Activated CD4-positive, alpha-beta T cell treated with anti-CD3 and anti-CD28 coated beads, Interleukin-2, Interleukin-4, amounts not matched to agents 100 ng/mL and 50 ng/mL, durations not matched to agents 16 hours and 8 hours (primary cell): Measurements from ENCODE around the gene PTPRJ.
A peak's percentile ranks its signal among the peaks of the same experiment; 100 is the strongest.

Experiments used
- DNase-seq: peaks from one replicate; pipeline ENCODE4 v3.0.0-alpha.2; 2020; ENCODE audit warnings: low spot score

Gene PTPRJ

GRCh38 chr11:48040830-48041444, 60.6 kb downstream of the PTPRJ start:
- DNase-seq: no peak

DNA sequence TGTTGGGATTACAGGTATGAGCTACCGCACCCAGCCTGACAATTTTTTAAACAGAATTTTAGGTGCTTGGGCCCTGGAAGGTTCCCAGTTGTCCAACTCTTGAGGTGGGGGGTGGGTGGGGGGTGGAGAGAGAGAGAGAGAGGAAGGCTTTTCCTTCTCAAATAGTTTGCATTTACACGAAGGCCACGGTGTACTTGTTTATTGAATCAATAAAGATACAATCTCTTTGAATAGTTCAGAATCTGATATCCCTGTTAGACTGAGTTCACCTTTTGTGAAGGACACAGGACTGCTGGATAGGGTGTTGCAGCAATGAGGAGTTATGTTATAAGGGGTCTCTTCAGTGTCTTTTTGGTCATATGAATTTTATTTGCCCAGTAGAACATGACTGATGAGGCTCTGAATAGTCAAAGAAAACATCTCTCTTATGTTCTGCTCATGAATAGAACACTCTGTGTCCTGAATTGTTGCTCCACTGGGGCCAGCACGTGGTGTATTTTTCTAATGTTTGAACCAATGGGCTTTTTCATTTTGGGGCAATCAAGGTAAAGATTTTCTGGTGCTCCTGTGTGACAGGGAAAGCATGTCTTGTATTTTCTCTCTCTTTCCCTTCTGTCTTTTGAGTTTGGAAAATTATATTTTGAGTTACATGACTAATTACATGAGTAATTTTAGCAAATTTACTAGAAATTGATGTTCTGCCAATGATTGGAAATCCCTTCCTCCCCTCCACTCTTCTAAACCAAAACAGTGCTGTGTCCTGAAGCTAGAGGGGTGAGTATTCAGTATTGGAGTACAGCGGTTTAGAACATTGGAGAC, 61.7 kb downstream of the PTPRJ start:
- no peak for DNase-seq

GRCh38 chr11:48043111-48043990, 63.0 kb downstream of the PTPRJ start:
- DNase-seq: no peak

DNA sequence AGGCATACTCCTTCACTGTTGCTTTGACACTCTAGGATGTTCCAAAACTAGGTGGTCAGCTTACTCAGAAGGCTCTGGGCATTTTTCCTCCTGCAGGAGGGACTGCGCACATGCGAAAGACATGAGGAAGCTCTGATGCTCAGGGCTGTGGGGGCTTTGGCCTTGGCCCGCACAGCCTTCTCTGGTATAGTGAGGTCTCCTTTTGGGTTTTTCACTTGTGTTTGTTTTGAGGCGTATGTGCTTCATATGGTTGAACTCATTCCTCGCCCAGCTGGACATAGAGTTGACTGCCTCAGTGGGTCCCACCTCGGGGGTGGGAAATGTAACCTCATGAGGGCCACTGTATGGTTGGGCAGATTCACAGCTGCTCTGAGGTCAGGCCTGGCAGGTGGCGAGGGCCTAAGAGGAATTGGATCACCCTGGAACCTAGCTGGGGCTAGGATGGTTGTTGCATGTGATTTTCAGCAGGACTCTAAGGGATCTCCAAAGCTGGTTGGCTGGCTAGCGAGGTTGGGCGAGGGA, 63.7 kb downstream of the PTPRJ start:
- no peak for DNase-seq

- no peak for DNase-seq
Measured at GRCh38 chr11:48044577-48044976, 64.2 kb downstream of the PTPRJ start.

DNA sequence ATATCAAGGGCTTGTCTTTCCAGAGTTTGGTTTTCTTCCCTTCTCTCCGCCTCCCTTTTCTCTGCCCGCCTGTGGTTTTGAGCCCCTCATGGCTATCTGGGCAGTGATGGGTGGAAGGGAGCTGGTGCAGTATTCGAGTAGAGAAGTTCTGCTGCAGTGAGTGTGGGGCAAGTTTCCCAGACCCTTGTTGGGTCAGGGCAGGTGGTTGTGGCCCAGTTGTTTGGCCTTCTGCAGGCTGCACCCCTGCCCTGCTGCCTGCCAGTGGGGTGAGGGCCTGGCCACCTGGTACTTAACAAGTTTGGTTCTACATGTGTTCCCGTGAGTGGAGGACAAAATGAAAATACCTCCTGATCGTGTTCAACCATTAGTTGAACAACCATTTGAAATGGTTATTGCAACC, 65.2 kb downstream of the PTPRJ start:
- no peak for DNase-seq

DNA sequence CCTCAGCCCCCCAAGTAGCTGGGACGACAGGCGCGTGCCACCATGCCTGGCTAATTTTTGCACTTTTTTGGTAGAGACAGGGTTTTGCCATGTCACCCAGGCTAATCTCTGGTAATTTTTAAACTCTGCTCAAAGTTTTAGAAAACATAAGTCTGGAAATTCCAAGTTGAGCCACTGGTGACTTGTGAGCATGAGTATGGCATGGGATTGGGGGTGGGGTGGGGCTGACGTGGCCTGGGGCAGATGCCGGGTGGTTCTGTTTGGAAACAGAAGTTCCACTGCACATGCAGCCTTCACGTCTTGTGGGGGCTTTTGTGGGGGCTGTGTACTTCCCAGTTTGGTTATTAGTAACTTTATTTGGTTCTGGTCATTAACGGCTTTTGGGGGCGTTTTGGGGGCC, 67.3 kb downstream of the PTPRJ start:
- no peak for DNase-seq

GRCh38 chr11:48049036-48049435, 68.7 kb downstream of the PTPRJ start:
- DNase-seq: no peak

GRCh38 chr11:48050304-48050703, 69.9 kb downstream of the PTPRJ start:
- DNase-seq: no peak

DNA sequence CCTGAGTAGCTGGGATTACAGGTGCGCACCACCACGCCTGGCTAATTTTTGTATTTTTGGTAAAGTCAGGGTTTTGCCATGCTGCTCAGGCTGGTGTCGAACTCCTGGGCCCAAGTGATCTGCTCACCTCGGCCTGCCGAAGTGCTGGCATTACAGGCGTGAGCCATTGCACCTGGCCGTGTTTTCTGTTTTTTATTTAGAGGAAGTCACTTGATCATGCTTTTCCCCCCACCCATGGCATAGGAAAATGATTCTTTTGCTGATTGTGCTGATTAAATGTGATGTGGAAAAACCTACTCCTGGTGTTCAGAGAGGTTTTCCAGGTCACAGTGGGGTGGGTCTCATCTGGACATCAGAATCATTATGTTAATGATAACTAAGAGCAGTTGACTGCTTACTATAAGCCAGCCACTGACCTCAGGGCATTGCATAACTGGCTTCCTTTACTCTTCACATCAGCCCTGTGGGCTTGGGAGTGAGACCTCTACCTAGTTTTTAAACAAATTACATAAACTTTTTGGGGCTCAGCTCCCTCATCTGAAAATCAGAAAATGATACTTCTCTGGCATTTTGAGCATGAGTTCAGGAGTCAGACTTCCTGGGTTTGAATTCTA, 71.0 kb downstream of the PTPRJ start:
- DNase-seq: no peak

- DNase-seq: no peak
Measured at GRCh38 chr11:48052183-48053044, 72.1 kb downstream of the PTPRJ start.

GRCh38 chr11:48054994-48055291, 74.6 kb downstream of the PTPRJ start:
- peak; percentile 32 for DNase-seq

GRCh38 chr11:48055292-48056132, 75.2 kb downstream of the PTPRJ start:
- peak; percentile 92 for DNase-seq

DNA sequence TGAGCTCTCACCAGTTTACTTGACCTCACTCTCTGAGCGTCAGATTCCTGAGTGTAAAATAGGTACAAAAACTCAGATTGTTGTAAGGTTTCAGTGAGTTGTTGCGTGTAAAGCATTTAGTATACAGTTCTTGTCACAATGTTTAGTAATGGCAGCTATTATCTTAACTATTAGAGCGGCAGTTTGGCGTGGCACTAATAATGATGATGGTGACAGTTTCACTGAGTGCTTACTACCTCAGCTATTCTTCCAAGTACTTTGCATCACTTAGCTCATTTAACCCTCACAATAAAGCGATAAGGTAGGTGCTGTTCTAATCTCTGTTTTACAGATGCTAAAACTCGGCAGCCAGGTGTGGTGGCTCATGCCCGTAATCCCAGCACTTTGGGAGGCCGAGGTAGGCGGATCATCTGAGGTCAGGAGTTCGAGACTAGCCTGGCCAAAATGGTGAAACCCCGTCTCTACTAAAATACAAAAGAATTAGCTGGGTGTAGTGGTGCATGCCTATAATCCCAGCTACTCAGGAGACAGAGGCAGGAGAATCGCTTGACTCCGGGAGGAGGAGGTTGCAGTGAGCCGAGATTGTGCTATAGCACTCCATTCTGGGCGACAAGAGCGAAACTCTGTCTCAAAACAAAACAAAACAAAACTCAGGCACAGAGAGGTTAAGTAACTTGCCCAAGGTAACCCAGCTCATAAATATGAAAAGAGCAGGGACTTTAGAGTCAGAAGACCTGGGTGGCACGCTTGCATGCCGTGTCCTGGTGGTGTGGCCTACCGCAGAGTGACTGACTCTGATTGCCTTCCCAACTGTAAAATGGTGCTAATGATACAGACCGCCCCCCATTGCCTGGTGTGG, 76.2 kb downstream of the PTPRJ start:
- DNase-seq: no peak

GRCh38 chr11:48058064-48058463, 77.7 kb downstream of the PTPRJ start:
- no peak for DNase-seq

DNA sequence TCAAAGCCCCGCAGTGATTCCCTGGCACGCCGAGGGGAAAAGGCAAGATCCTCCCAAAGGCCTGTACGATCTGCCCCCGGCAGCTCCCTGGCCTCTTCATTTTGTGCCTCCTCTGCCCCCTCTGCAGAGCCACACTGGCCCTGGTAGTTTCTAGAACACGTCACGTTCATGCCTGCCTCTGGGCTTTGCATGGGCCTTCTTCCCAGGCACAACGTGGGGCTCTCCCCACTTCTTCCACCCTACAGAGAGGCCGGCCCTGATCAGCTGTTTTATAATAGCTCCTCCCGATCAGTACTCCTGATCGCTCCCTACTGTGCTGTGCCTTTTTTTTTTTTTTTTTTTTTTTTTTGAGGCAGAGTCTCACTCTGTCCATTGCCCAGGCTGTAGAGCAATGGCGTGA, 78.4 kb downstream of the PTPRJ start:
- no peak for DNase-seq

- no peak for DNase-seq
Measured at GRCh38 chr11:48062649-48063048, 82.3 kb downstream of the PTPRJ start.

- DNase-seq: no peak
Measured at GRCh38 chr11:48063424-48063978, 83.1 kb downstream of the PTPRJ start.

DNA sequence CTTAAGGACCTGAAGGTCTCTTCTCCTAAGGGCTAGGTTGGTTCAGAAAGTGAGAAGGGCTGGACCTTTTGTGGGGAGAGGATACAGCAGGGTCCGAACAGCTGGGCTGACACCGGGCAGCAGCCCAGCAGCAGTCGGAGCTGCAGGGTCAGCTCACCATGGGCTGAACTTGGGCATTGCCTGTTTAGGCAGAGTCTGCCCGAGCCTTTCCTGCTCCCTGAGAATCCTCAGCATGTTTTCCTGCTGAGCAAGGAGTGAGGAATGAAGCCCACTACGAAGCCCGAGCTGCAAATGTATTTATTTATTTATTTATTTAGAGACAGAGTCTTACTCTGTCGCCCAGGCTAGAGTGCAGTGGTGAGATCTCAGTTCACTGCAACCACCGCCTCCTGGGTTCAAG, 83.9 kb downstream of the PTPRJ start:
- DNase-seq: no peak
